ENCODE measurements around the gene ACADSB. TPM values are rescaled to one million over a fixed set of nuclear protein-coding genes. Genes with fewer than 3 reads are reported as not detected.

ACADSB gene
- total RNA-seq, 1 donor from 2014 or later = 9.9 TPM

DNA sequence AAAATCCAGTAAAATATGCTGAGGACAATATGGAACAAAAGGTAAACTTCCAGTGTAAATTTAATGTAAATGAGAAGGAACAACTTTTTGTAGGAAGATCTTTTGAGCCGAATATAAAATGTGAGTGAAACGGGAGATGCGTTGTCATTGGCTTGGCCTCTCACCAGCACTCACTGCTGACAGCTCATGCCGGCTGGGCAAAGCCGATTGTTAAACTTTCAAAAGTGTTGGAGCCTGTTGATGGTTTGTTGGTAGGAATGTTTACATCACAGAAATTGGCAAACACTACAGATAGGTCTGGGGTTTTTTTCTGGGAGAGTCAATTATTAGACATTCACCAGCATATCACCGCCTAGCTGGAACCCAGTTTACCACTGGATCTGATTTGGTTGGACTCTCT is 22.5 kb upstream of the ACADSB start:
- Mint-ChIP-seq H3K4me1 (ENCODE audit: low read depth, unreplicated experiment) (no peaks in the 10 kb centered on the region), H3K27ac (ENCODE audit: unreplicated experiment) (no peak overlapping the region), H3K27me3 (ENCODE audit: unreplicated experiment) (peaks cover 2% of the 10 kb centered on the region), H3K4me3 (ENCODE audit: unreplicated experiment) (no peak overlapping the region), H3K9me3 (ENCODE audit: unreplicated experiment) (no peaks in the 10 kb centered on the region), H3K36me3 (ENCODE audit: unreplicated experiment) (no peaks in the 10 kb centered on the region)
- TF ChIP-seq CTCF (IDR thresholded peaks at IDR 0.05; ENCODE audit: partially characterized antibody, unreplicated experiment) = no peak
- no peak for DNase-seq

GRCh38 chr10:122988501-122988900 is 20.3 kb upstream of the ACADSB start:
- Mint-ChIP-seq H3K27me3 (ENCODE audit: unreplicated experiment) (peaks cover 2% of the 10 kb centered on the region), H3K4me1 (ENCODE audit: low read depth, unreplicated experiment) (no peaks in the 10 kb centered on the region), H3K9me3 (ENCODE audit: unreplicated experiment) (no peaks in the 10 kb centered on the region), H3K4me3 (ENCODE audit: unreplicated experiment) (no peak overlapping the region), H3K36me3 (ENCODE audit: unreplicated experiment) (no peaks in the 10 kb centered on the region), H3K27ac (ENCODE audit: unreplicated experiment) (no peak overlapping the region)
- TF ChIP-seq CTCF (IDR thresholded peaks at IDR 0.05; ENCODE audit: partially characterized antibody, unreplicated experiment) = no peak
- DNase-seq = no peak

GRCh38 chr10:122990278-122990677 is 18.5 kb upstream of the ACADSB start:
- H3K4me3 Mint-ChIP-seq (ENCODE audit: unreplicated experiment) = no peak overlapping the region
- no peaks in the 10 kb centered on the region for H3K4me1 Mint-ChIP-seq (ENCODE audit: low read depth, unreplicated experiment)
- TF ChIP-seq CTCF (IDR thresholded peaks at IDR 0.05; ENCODE audit: partially characterized antibody, unreplicated experiment) = no peak
- H3K27me3 Mint-ChIP-seq (ENCODE audit: unreplicated experiment) = peaks cover under 1% of the 10 kb centered on the region
- H3K36me3 Mint-ChIP-seq (ENCODE audit: unreplicated experiment) = no peaks in the 10 kb centered on the region
- H3K9me3 Mint-ChIP-seq (ENCODE audit: unreplicated experiment) = no peaks in the 10 kb centered on the region
- no peak overlapping the region for H3K27ac Mint-ChIP-seq (ENCODE audit: unreplicated experiment)
- no peak for DNase-seq

GRCh38 chr10:122992031-122992585 is 16.7 kb upstream of the ACADSB start:
- Mint-ChIP-seq H3K36me3 (ENCODE audit: unreplicated experiment) (no peaks in the 10 kb centered on the region), H3K4me1 (ENCODE audit: low read depth, unreplicated experiment) (no peaks in the 10 kb centered on the region), H3K27me3 (ENCODE audit: unreplicated experiment) (no peaks in the 10 kb centered on the region), H3K9me3 (ENCODE audit: unreplicated experiment) (no peaks in the 10 kb centered on the region), H3K27ac (ENCODE audit: unreplicated experiment) (no peak overlapping the region), H3K4me3 (ENCODE audit: unreplicated experiment) (no peak overlapping the region)
- no peak for DNase-seq
- TF ChIP-seq CTCF (IDR thresholded peaks at IDR 0.05; ENCODE audit: partially characterized antibody, unreplicated experiment) = no peak

DNA sequence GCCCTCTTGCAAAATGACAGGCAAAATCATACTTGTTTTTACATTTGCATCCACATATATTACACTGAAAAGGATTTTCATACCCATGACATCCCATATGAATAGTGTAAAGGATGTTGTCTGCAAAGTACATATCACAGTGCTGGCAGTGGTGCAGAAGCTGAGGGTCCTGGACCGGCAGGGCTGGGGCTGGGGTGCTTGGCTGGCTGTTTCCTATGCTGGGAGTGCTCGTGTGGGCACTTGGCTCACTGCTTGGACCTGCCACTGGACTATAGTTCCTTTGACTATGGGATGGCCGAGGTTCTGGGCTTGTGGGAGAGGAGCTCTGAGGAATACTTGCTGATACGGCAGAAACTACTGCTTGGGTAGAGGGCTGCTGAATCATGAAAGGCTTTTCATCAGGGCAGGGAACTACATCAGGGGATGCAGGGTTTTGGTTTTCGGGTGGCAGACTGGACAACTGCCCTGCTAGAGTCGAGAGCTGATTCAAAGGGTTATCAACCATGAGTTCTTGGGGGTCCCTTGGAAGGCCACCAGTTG is 14.9 kb upstream of the ACADSB start:
- Mint-ChIP-seq H3K27me3 (ENCODE audit: unreplicated experiment) (no peaks in the 10 kb centered on the region), H3K9me3 (ENCODE audit: unreplicated experiment) (no peaks in the 10 kb centered on the region), H3K4me1 (ENCODE audit: low read depth, unreplicated experiment) (peaks cover 5% of the 10 kb centered on the region), H3K4me3 (ENCODE audit: unreplicated experiment) (no peak overlapping the region), H3K36me3 (ENCODE audit: unreplicated experiment) (no peaks in the 10 kb centered on the region), H3K27ac (ENCODE audit: unreplicated experiment) (no peak overlapping the region)
- TF ChIP-seq CTCF (IDR thresholded peaks at IDR 0.05; ENCODE audit: partially characterized antibody, unreplicated experiment) = no peak
- no peak for DNase-seq
